ENCODE measurements around the gene ABHD14A.

- TF ChIP-seq CTCF (IDR thresholded peaks at IDR 0.05) (no peak), POLR2A (IDR thresholded peaks at IDR 0.05) (no peak)
Measured at GRCh38 chr3:52018319-52019000, 43.6 kb downstream of the ABHD14A start.
